Testis (tissue), 2 donors: ENCODE data around the gene THNSL1.

ENCODE experiments used
- CTCF ChIP-seq, 3 experiments: fragments of 450-650 bp in 2 of 3; fragments of 200-600 bp in 1 of 3; sonication (generic) in 1 of 3; IDR thresholded peaks; one replicate each; pipeline ENCODE4 v1.5.1; 2016 to 2019; ENCODE audit warnings: antibody characterized with exemption in 3 of 3, mild to moderate bottlenecking in 2 of 3, moderate library complexity in 1 of 3
- POLR2A ChIP-seq: fragments of 450-650 bp; IDR thresholded peaks from one replicate; pipeline ENCODE4 v1.6.1; 2017; ENCODE audit warnings: antibody characterized with exemption, mild to moderate bottlenecking, moderate library complexity

- TF ChIP-seq CTCF (IDR thresholded peaks at IDR 0.05) (no peak), POLR2A (no peak)
Observed at GRCh38 chr10:25061711-25062449, 45.5 kb downstream of the THNSL1 start.
